Right lobe of liver (tissue), 4 donors: ENCODE results near the gene PHLDA1.

Source experiments
- POLR2A ChIP-seq: fragments of 450-650 bp; IDR thresholded peaks from one replicate; pipeline ENCODE4 v1.6.1; 2017; ENCODE audit warnings: antibody characterized with exemption, mild to moderate bottlenecking
- TF ChIP-seq, protein P1 (sequence below), 4 donors: fragments of 200-600 bp in 3 of 4; fragments of 450-650 bp in 1 of 4; IDR thresholded peaks; one replicate each; pipeline versions ENCODE4 v1.5.1 to v1.8.0; 2016 to 2022; ENCODE audit warnings: antibody characterized with exemption in 4 of 4, mild to moderate bottlenecking in 2 of 4
- donor health status: DM: no; HTN: no; CAD: no.
- donor health status: DM: no; HTN: no; CAD: no.
- donor health status: DM: no; HTN: yes; CAD: no.

DNA sequence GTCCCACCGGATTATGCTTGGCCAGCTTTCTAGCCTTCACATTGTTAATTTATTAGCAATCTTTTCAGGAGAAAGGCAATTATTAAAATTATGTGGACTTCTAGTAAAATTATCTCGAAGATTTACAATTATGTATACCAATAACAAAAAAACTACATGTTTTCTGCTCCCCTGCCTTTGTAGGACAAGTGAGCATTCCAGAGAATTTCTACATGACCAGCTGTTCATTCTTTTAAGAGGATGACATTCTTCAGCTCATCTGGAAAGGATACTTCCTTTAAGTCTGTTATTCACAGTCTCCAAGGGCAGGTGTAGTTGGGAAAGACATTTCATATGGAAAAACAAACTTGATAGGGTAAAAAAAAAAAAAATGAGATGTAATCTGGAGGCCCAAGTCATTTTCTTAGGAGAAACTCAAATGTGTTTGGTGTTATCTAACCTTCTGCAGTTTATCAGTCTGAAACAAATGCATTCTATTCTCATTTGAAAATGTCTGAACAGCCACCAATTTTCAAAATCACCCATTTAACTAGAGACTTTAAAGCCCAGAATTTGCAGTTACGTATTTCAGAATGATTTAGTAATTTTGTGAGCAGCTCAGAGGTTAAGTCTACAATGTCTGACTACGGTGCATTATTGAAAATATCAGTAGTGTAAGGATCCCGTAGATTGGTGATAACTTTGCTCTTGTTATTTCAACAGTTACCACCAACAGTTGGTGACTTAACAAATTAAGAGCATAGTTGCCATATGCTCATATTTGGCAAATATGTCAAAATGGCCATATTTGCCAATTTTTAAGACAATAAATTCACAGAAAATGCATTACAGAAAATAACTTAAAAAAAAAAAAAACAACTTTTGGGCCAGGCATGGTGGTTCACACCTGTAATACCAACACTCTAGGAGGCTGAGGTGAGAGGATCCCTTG lies 1.8 kb upstream of the PHLDA1 start:
- TF ChIP-seq, protein P1, sequence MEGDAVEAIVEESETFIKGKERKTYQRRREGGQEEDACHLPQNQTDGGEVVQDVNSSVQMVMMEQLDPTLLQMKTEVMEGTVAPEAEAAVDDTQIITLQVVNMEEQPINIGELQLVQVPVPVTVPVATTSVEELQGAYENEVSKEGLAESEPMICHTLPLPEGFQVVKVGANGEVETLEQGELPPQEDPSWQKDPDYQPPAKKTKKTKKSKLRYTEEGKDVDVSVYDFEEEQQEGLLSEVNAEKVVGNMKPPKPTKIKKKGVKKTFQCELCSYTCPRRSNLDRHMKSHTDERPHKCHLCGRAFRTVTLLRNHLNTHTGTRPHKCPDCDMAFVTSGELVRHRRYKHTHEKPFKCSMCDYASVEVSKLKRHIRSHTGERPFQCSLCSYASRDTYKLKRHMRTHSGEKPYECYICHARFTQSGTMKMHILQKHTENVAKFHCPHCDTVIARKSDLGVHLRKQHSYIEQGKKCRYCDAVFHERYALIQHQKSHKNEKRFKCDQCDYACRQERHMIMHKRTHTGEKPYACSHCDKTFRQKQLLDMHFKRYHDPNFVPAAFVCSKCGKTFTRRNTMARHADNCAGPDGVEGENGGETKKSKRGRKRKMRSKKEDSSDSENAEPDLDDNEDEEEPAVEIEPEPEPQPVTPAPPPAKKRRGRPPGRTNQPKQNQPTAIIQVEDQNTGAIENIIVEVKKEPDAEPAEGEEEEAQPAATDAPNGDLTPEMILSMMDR (IDR thresholded peaks at IDR 0.05): no peak
- TF ChIP-seq POLR2A: no peak
